ENCODE measurements around the gene CABLES2.

Gene CABLES2

DNA sequence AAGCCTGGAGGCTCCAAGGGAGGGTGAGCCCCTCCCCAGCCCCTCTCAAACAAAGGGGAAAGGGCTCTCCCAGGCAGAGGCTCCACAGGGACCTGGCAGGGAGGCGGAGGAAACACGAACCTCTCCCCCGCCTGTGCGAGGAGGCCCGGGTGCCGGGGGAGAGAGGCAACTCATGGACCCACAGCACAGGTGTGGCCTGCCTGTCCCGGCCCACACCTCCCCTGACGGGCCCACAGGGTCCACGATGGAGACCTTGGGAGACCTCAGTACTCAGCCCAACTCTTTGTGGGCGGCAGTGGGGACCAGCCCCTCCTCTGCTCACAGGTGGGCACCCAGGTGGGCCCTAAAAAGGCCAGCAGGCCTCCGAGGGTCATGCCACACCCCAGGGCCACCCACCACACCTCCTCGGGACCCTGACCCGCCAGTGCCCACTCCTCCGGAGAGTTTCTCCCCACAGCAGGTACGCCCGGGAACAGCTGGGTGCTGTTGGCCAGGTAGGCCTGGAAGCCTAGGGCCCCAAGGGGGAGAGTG lies 52.2 kb downstream of the CABLES2 start:
- peaks cover 25% of the 10 kb centered on the region for H3K4me1 ChIP-seq (ENCODE audit: control insufficient read depth, low read depth, low read length)
- H3K27ac ChIP-seq (ENCODE audit: low read length), result no peak overlapping the region
- peaks cover 15% of the 10 kb centered on the region for H3K36me3 ChIP-seq (ENCODE audit: control insufficient read depth, low read depth, low read length)

DNA sequence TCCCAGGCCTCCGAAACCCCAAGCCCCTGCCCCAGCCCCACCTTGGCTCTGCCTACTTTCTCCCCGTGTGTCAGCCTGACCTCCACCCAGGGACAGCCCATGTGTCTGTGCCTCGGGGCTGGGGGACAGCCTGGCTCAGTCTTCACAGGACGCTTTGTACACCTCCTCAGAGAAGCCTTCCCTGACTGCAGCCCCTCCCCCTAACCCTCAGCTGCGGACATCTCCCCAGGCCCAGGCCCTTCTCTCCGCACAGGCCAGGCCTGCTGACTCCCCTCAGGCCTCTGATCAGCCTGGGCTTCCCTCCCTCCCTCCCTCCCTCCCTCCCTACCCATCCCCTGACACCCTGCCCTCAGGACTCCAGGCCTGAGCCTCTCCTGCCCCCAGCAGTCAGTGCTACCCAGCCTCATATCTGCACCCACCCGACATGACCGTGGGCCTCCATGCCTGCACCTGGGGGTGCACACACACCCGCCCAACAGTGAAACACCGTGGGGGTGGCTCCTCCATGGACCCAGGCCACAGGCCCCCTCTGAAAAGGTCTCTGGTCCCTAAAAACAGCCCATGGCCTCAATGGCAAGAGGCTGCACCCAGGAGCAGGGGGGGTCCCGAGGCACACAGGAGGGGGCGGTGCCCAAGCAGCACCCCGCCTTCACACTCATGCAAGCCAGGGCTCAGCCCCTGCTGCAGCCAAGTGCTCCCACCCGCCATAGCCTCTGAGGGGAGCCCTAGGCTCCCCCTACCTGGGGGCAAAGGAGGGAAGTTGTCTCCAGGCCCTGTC lies 52.9 kb downstream of the CABLES2 start:
- no peaks in the 10 kb centered on the region for H3K27me3 ChIP-seq (ENCODE audit: control insufficient read depth, insufficient read depth, low read length)
- no peaks in the 10 kb centered on the region for H3K9me3 ChIP-seq (ENCODE audit: control insufficient read depth, low read depth, low read length)
- peaks cover 15% of the 10 kb centered on the region for H3K36me3 ChIP-seq (ENCODE audit: control insufficient read depth, low read depth, low read length)
- H3K27ac ChIP-seq (ENCODE audit: low read length), result no peak overlapping the region
- no peak overlapping the region for H3K9ac ChIP-seq (ENCODE audit: low read length)
- peaks cover 23% of the 10 kb centered on the region for H3K4me1 ChIP-seq (ENCODE audit: control insufficient read depth, low read depth, low read length)
- no peak overlapping the region for H3K4me3 ChIP-seq (ENCODE audit: low read length)

More for the DNA sequence above, 52.2 kb downstream of the CABLES2 start:
- Histone ChIP-seq H3K27me3 (ENCODE audit: control insufficient read depth, insufficient read depth, low read length) (no peaks in the 10 kb centered on the region), H3K9me3 (ENCODE audit: control insufficient read depth, low read depth, low read length) (no peaks in the 10 kb centered on the region), H3K4me3 (ENCODE audit: low read length) (no peak overlapping the region), H3K9ac (ENCODE audit: low read length) (no peak overlapping the region)

GRCh38 chr20:62353289-62354030 lies 53.6 kb downstream of the CABLES2 start:
- no peak overlapping the region for H3K4me3 ChIP-seq (ENCODE audit: low read length)
- H3K27ac ChIP-seq (ENCODE audit: low read length), result no peak overlapping the region
- H3K4me1 ChIP-seq (ENCODE audit: control insufficient read depth, low read depth, low read length), result peaks cover 18% of the 10 kb centered on the region
- H3K9ac ChIP-seq (ENCODE audit: low read length), result no peak overlapping the region
- peaks cover 15% of the 10 kb centered on the region for H3K36me3 ChIP-seq (ENCODE audit: control insufficient read depth, low read depth, low read length)
- no peaks in the 10 kb centered on the region for H3K27me3 ChIP-seq (ENCODE audit: control insufficient read depth, insufficient read depth, low read length)
- no peaks in the 10 kb centered on the region for H3K9me3 ChIP-seq (ENCODE audit: control insufficient read depth, low read depth, low read length)

GRCh38 chr20:62352402-62353288 lies 54.4 kb downstream of the CABLES2 start:
- Histone ChIP-seq H3K27ac (ENCODE audit: low read length) (no peak overlapping the region), H3K36me3 (ENCODE audit: control insufficient read depth, low read depth, low read length) (peaks cover 15% of the 10 kb centered on the region), H3K9ac (ENCODE audit: low read length) (no peak overlapping the region), H3K4me1 (ENCODE audit: control insufficient read depth, low read depth, low read length) (peaks cover 18% of the 10 kb centered on the region), H3K27me3 (ENCODE audit: control insufficient read depth, insufficient read depth, low read length) (no peaks in the 10 kb centered on the region), H3K4me3 (ENCODE audit: low read length) (no peak overlapping the region), H3K9me3 (ENCODE audit: control insufficient read depth, low read depth, low read length) (no peaks in the 10 kb centered on the region)

GRCh38 chr20:62351469-62352401 lies 55.4 kb downstream of the CABLES2 start:
- Histone ChIP-seq H3K27me3 (ENCODE audit: control insufficient read depth, insufficient read depth, low read length) (no peaks in the 10 kb centered on the region), H3K9ac (ENCODE audit: low read length) (no peak overlapping the region), H3K27ac (ENCODE audit: low read length) (no peak overlapping the region), H3K9me3 (ENCODE audit: control insufficient read depth, low read depth, low read length) (no peaks in the 10 kb centered on the region), H3K36me3 (ENCODE audit: control insufficient read depth, low read depth, low read length) (peaks cover 19% of the 10 kb centered on the region), H3K4me1 (ENCODE audit: control insufficient read depth, low read depth, low read length) (peaks cover 18% of the 10 kb centered on the region), H3K4me3 (ENCODE audit: low read length) (no peak overlapping the region)

DNA sequence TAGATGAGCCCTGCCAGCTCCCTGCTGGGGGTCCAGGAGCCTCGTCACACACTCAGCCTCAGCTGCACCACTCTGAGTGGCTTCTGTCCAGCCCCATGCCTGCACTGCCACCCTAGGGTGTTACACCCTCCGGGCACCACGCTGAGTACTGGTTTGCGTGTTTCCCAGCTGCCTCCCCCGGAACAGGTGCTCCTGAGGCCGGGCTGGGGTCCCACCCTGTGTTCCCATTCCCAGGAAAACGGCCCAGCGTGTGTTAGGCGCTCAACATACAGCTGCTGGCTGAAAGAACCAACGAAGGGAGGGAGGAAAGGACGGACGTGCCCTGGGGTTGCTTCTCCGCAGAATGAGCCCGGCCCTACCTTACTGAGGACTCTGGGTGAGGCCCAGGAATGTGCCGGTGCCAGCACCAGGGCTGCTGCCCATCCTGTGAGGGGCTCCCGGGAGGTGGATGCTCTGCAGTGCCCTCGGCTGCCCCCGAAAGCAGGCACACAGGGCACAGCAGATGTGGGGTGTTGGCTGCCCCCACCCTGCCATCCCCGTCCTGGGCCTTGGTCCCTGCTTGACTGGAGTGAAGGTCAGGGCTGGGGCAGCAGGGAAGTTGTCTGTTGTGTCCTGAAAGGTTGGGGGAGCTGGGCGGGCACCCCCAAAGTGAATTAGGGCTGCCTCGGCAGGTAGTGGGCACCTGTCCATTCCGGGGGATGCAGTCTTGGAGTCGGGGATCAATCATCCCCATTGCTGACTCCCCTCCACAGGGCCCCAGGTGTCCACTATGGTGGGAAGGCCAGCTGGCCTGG lies 56.3 kb downstream of the CABLES2 start:
- no peak overlapping the region for H3K9ac ChIP-seq (ENCODE audit: low read length)
- peaks cover 12% of the 10 kb centered on the region for H3K4me1 ChIP-seq (ENCODE audit: control insufficient read depth, low read depth, low read length)
- H3K4me3 ChIP-seq (ENCODE audit: low read length), result no peak overlapping the region
- H3K9me3 ChIP-seq (ENCODE audit: control insufficient read depth, low read depth, low read length), result no peaks in the 10 kb centered on the region
- peaks cover 27% of the 10 kb centered on the region for H3K36me3 ChIP-seq (ENCODE audit: control insufficient read depth, low read depth, low read length)
- H3K27me3 ChIP-seq (ENCODE audit: control insufficient read depth, insufficient read depth, low read length), result no peaks in the 10 kb centered on the region
- no peak overlapping the region for H3K27ac ChIP-seq (ENCODE audit: low read length)

DNA sequence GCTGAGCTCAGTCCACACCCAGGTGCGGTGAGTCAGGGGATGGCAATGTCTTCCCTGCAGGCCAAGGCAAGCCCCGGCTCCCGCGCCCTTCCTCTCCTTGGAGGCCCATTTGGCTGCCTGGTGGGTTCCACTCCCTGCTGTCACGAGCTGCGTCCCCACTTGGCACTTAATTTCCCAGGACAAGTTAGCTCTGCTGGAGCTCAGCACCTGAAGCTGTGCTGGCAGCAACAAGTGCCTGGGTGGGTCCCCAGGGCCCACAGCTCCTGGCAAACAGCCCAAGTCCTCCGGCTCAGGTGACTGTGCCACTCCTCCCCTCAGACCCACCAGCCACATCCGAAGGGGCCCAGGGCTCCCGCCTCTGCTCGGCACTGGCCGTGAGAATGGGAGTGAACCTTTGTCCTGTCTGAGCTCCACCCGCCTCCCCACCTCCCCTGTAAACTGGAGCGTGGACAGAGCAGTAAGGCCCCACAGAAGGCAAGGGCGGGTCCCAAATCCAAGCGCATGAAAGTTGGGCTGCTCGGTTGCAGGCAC lies 56.9 kb downstream of the CABLES2 start:
- H3K36me3 ChIP-seq (ENCODE audit: control insufficient read depth, low read depth, low read length), result peaks cover 28% of the 10 kb centered on the region
- H3K27me3 ChIP-seq (ENCODE audit: control insufficient read depth, insufficient read depth, low read length), result no peaks in the 10 kb centered on the region

GRCh38 chr20:62349556-62350097 lies 57.5 kb downstream of the CABLES2 start:
- no peak overlapping the region for H3K27ac ChIP-seq (ENCODE audit: low read length)
- H3K9me3 ChIP-seq (ENCODE audit: control insufficient read depth, low read depth, low read length), result no peaks in the 10 kb centered on the region
- no peaks in the 10 kb centered on the region for H3K27me3 ChIP-seq (ENCODE audit: control insufficient read depth, insufficient read depth, low read length)
- no peak overlapping the region for H3K4me3 ChIP-seq (ENCODE audit: low read length)
- H3K9ac ChIP-seq (ENCODE audit: low read length), result no peak overlapping the region
- peaks cover under 1% of the 10 kb centered on the region for H3K4me1 ChIP-seq (ENCODE audit: control insufficient read depth, low read depth, low read length)
- H3K36me3 ChIP-seq (ENCODE audit: control insufficient read depth, low read depth, low read length), result peaks cover 28% of the 10 kb centered on the region

More for the DNA sequence above, 56.9 kb downstream of the CABLES2 start:
- Histone ChIP-seq H3K9ac (ENCODE audit: low read length) (no peak overlapping the region), H3K4me3 (ENCODE audit: low read length) (no peak overlapping the region), H3K9me3 (ENCODE audit: control insufficient read depth, low read depth, low read length) (no peaks in the 10 kb centered on the region), H3K4me1 (ENCODE audit: control insufficient read depth, low read depth, low read length) (peaks cover 6% of the 10 kb centered on the region), H3K27ac (ENCODE audit: low read length) (no peak overlapping the region)

DNA sequence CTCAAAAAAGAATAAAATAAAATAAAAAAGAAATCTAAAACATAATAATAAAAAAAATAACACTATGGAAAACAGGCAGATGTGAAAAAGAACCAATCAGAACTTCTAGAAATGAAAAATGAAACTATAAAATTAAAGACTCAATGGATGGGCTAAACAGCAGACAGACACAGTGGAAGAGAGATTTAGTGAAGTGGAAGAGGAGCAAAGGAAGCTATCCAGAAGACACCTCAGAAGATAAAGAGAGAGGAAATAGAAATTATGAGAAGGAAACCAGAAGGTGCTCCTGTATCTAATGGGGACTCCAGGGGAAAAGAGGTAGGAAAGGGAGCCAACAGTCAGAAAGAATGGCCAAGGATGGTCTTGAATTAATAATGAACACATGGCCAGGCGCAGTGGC lies 58.5 kb downstream of the CABLES2 start:
- no peak overlapping the region for H3K4me3 ChIP-seq (ENCODE audit: low read length)
- H3K27me3 ChIP-seq (ENCODE audit: control insufficient read depth, insufficient read depth, low read length), result no peaks in the 10 kb centered on the region
- no peak overlapping the region for H3K9ac ChIP-seq (ENCODE audit: low read length)
- no peak overlapping the region for H3K27ac ChIP-seq (ENCODE audit: low read length)
- no peaks in the 10 kb centered on the region for H3K9me3 ChIP-seq (ENCODE audit: control insufficient read depth, low read depth, low read length)
- H3K36me3 ChIP-seq (ENCODE audit: control insufficient read depth, low read depth, low read length), result peaks cover 28% of the 10 kb centered on the region
- no peaks in the 10 kb centered on the region for H3K4me1 ChIP-seq (ENCODE audit: control insufficient read depth, low read depth, low read length)
